K562 (cell line): ENCODE data around the gene RAD51D. TPM values are rescaled to one million over a fixed set of nuclear protein-coding genes. Genes with fewer than 3 reads are reported as not detected.

Experiments
- CBFA2T3 ChIP-seq: fragments of 450-650 bp; IDR thresholded peaks from 2 replicates; pipeline ENCODE4 v1.6.1; 2017
- CBFB ChIP-seq: sonication (generic); formaldehyde crosslinking; IDR thresholded peaks from 2 replicates; pipeline ENCODE4 v1.4.0; 2020; ENCODE audit warnings: mild to moderate bottlenecking, missing genetic modification reagents
- CCNT2 ChIP-seq: IDR thresholded peaks from 2 replicates; pipeline ENCODE4 v1.6.1; 2011; ENCODE audit warnings: borderline replicate concordance, low read depth, mild to moderate bottlenecking, moderate library complexity, mixed read lengths, low read length; ENCODE audit not compliant: insufficient read length; ENCODE audit errors: extremely low read depth
- E2F4 ChIP-seq: sonication (generic); formaldehyde crosslinking; IDR thresholded peaks from 2 replicates; pipeline ENCODE4 v1.8.0; 2022; ENCODE audit warnings: mild to moderate bottlenecking, low read depth, missing genetic modification reagents
- ETS2 ChIP-seq: IDR thresholded peaks from 2 replicates; pipeline ENCODE4 v1.6.1; 2016; ENCODE audit warnings: borderline replicate concordance, missing genetic modification characterization, mild to moderate bottlenecking, moderate library complexity, missing compliant biosample characterization; ENCODE audit not compliant: poor library complexity, severe bottlenecking
- ETV1 ChIP-seq: fragments of 450-650 bp; conservative IDR thresholded peaks from 2 replicates; pipeline ENCODE4 v1.6.1; 2016; ENCODE audit warnings: missing genetic modification characterization, control low read depth, low read depth, missing compliant biosample characterization
- HES1 ChIP-seq: fragments of 450-650 bp; IDR thresholded peaks from 2 replicates; pipeline ENCODE4 v1.6.1; 2016; ENCODE audit warnings: low read depth, mild to moderate bottlenecking, moderate library complexity
- HSF4 ChIP-seq: fragments of 250-450 bp; sonication (Bioruptor Pico); IDR thresholded peaks from 2 replicates; pipeline ENCODE4 v2.1.2; 2022; ENCODE audit warnings: mild to moderate bottlenecking, moderate library complexity, borderline replicate concordance
- MED1 ChIP-seq: sonication (generic); formaldehyde crosslinking; IDR thresholded peaks from 2 replicates; pipeline ENCODE4 v1.8.1; 2023; ENCODE audit warnings: missing genetic modification reagents, borderline replicate concordance
- POLR2AphosphoS2 ChIP-seq: IDR thresholded peaks from 2 replicates; pipeline ENCODE4 v1.6.1; 2012; ENCODE audit warnings: low read length, improper control_type of control experiment
- POLR2AphosphoS5 ChIP-seq: IDR thresholded peaks from 2 replicates; pipeline ENCODE4 v1.6.1; 2011; ENCODE audit warnings: mild to moderate bottlenecking, low read depth, low read length, moderate library complexity; ENCODE audit not compliant: control insufficient read depth, insufficient read depth
- POLR2B ChIP-seq: fragments of 450-650 bp; IDR thresholded peaks from 2 replicates; pipeline ENCODE4 v1.6.1; 2018; ENCODE audit warnings: low read depth; ENCODE audit not compliant: partially characterized antibody
- SNIP1 ChIP-seq: fragments of 450-650 bp; IDR thresholded peaks from 2 replicates; pipeline ENCODE4 v1.7.1; 2017; ENCODE audit warnings: low read depth, mild to moderate bottlenecking
- TAF1 ChIP-seq: IDR thresholded peaks from 2 replicates; pipeline ENCODE4 v1.6.1; 2011; ENCODE audit warnings: mild to moderate bottlenecking, low read length, moderate library complexity; ENCODE audit not compliant: insufficient read depth, control insufficient read depth, severe bottlenecking; ENCODE audit errors: extremely low read depth
- TOE1 ChIP-seq, 2 experiments: fragments of 450-650 bp in 1 of 2; sonication (generic) in 1 of 2; formaldehyde crosslinking in 1 of 2; IDR thresholded peaks; 2 replicates each; pipeline versions ENCODE4 v1.7.1 to v1.8.0; 2016 to 2022; ENCODE audit warnings: borderline replicate concordance in 2 of 2, mild to moderate bottlenecking in 2 of 2, antibody characterized with exemption in 1 of 2, inconsistent platforms in 1 of 2, low read depth in 1 of 2, missing genetic modification reagents in 1 of 2, moderate library complexity in 1 of 2
- U2AF2 ChIP-seq: fragments of 200-400 bp; formaldehyde crosslinking; optimal IDR thresholded peaks from 2 replicates; pipeline ENCODE3; 2017; ENCODE audit warnings: low read depth, mild to moderate bottlenecking, low read length
- WHSC1 ChIP-seq: IDR thresholded peaks from one replicate; pipeline ENCODE4 v1.6.1; 2012; ENCODE audit warnings: low read length, control low read depth, inconsistent platforms
- ZBTB26 ChIP-seq: fragments of 450-650 bp; formaldehyde crosslinking; IDR thresholded peaks from 2 replicates; pipeline ENCODE4 v1.4.0; 2022; ENCODE audit warnings: missing genetic modification characterization
- ZBTB43 ChIP-seq: sonication (generic); formaldehyde crosslinking; IDR thresholded peaks from 2 replicates; pipeline ENCODE4 v1.8.0; 2023; ENCODE audit warnings: mild to moderate bottlenecking, missing genetic modification reagents
- ZBTB7A ChIP-seq: IDR thresholded peaks from 2 replicates; pipeline ENCODE4 v1.6.1; 2011; ENCODE audit warnings: low read depth, mild to moderate bottlenecking, low read length, moderate library complexity, borderline replicate concordance; ENCODE audit not compliant: control insufficient read depth
- ZNF354B ChIP-seq: fragments of 250-450 bp; sonication (Bioruptor Pico); IDR thresholded peaks from 2 replicates; pipeline ENCODE4 v1.4.0; 2020
- ZNF561 ChIP-seq: fragments of 450-650 bp; formaldehyde crosslinking; conservative IDR thresholded peaks from 2 replicates; pipeline ENCODE4 v1.4.0; 2020; ENCODE audit warnings: mild to moderate bottlenecking, moderate library complexity
- polyA plus RNA-seq, 8 experiments: library from polyadenylated mRNA; depleted of rRNA in 4 of 8; stranded (reverse) in 5 of 8; unstranded in 3 of 8; fragments of >200 nt; fragmentation: Nextera tagmentation in 2 of 8; fragmentation: Illumina TruSeq in 1 of 8; extraction: Ambion mirVana in 2 of 8; extraction: Trizol in 1 of 8; gene quantifications; 2 replicates each; pipeline versions ENCODE4 v1.2.1 to v1.2.3, GENCODE V29; 2011 to 2014; ENCODE audit warnings: inconsistent platforms in 1 of 8, missing spikeins in 1 of 8
- total RNA-seq, 7 experiments: library from RNA; depleted of rRNA in 6 of 7; stranded (reverse); fragments of >200 nt in 6 of 7; fragmentation: Illumina TruSeq in 2 of 7; extraction: Trizol in 2 of 7; gene quantifications; 2 replicates each; pipeline versions ENCODE4 v1.2.1 to v1.2.3, GENCODE V29; 2011 to 2021; ENCODE audit warnings: low replicate concordance in 1 of 7

The RAD51D gene
- total and polyA plus RNA-seq, 9 of the 15 experiments (the other 6 are each of a cell fraction or from before 2014, with no cell fraction given), result 2.2 to 16.9 (median 8.7) TPM

- TF ChIP-seq E2F4 (CRISPR knock-in tag), result no peak
- no peak for TF ChIP-seq CBFA2T3
- TF ChIP-seq HES1, result no peak
- no peak for TF ChIP-seq POLR2AphosphoS2
- TF ChIP-seq POLR2B, result no peak
- TF ChIP-seq POLR2AphosphoS5, result peak; percentile 52; the same call in 1 of the 2 replicates
- no peak for TF ChIP-seq ZBTB26
- TF ChIP-seq TAF1, result no peak
- no peak for TF ChIP-seq HSF4
- peak; percentile 62; the same call in 1 of the 2 replicates for TF ChIP-seq TOE1 (IDR thresholded peaks at IDR 0.05; ENCODE audit: borderline replicate concordance)
- no peak for TF ChIP-seq TOE1 (CRISPR knock-in tag; IDR thresholded peaks at IDR 0.05; ENCODE audit: borderline replicate concordance, low read depth)
- no peak for TF ChIP-seq ZNF561 (CRISPR knock-in tag)
- TF ChIP-seq MED1 (CRISPR knock-in tag), result no peak
- TF ChIP-seq ETS2 (tag), result no peak
- peak; percentile 64 for TF ChIP-seq CCNT2
- TF ChIP-seq CBFB (CRISPR knock-in tag), result no peak
- peak; percentile 97 for TF ChIP-seq ZBTB7A
- no peak for TF ChIP-seq WHSC1
- no peak for TF ChIP-seq ETV1 (tag)
- no peak for TF ChIP-seq ZBTB43 (CRISPR knock-in tag)
- no peak for TF ChIP-seq U2AF2
- TF ChIP-seq ZNF354B (CRISPR knock-in tag), result no peak
- no peak for TF ChIP-seq SNIP1
These were observed at the start of gene RAD51D (continued) for GRCh38 chr17:35119370-35120165.
